Natural killer cell (primary cell): ENCODE data around the gene SYNGR2. TPM values are rescaled to one million over a fixed set of nuclear protein-coding genes. Genes with fewer than 3 reads are reported as not detected.
A peak's percentile ranks its signal among the peaks of the same experiment; 100 is the strongest.

Experiments used
- ATAC-seq, 3 donors: fragments of 150-1000 bp in 2 of 3; fragments of 200-7000 bp in 1 of 3; cut with Tn5 transposase; 1 replicate in 1 of 3; 2 replicates in 2 of 3; pipeline ENCODE4 v1.10.0; 2021; ENCODE audit warnings: mild to moderate bottlenecking in 2 of 3, moderate library complexity in 2 of 3
- DNase-seq, 2 donors: peaks; one replicate each; pipeline versions ENCODE4 v3.0.0 to v3.0.0-alpha.2; 2013 to 2021; ENCODE audit warnings: mixed read lengths in 1 of 2
- H3K27ac ChIP-seq: one replicate; pipeline ENCODE4 v1.5.1; 2013; ENCODE audit warnings: mild to moderate bottlenecking, low read length
- H3K27me3 ChIP-seq: one replicate; pipeline ENCODE4 v1.6.1; 2013; ENCODE audit warnings: low read length; ENCODE audit not compliant: control insufficient read depth, insufficient read depth
- H3K36me3 ChIP-seq: one replicate; pipeline ENCODE4 v1.6.1; 2013; ENCODE audit warnings: low read length; ENCODE audit not compliant: control insufficient read depth, insufficient read depth
- H3K4me1 ChIP-seq: one replicate; pipeline ENCODE4 v1.6.1; 2013; ENCODE audit warnings: low read length; ENCODE audit not compliant: control insufficient read depth, insufficient read depth
- H3K4me3 ChIP-seq: one replicate; pipeline ENCODE4 v1.5.1; 2013; ENCODE audit warnings: low read length
- H3K9me3 ChIP-seq: one replicate; pipeline ENCODE4 v1.6.1; 2013; ENCODE audit warnings: low read length; ENCODE audit not compliant: control insufficient read depth, insufficient read depth
- H3K27ac Mint-ChIP-seq, 2 donors: one replicate each; pipeline ENCODE4 v1.8.0; 2022; ENCODE audit warnings: mild to moderate bottlenecking in 2 of 2, mixed read lengths in 2 of 2, moderate library complexity in 1 of 2
- H3K27me3 Mint-ChIP-seq, 2 donors: one replicate each; pipeline ENCODE4 v1.8.0; 2022; ENCODE audit warnings: low read depth in 2 of 2, mixed read lengths in 2 of 2
- H3K36me3 Mint-ChIP-seq: one replicate; pipeline ENCODE4 v1.8.0; 2022; ENCODE audit warnings: mixed read lengths
- H3K4me1 Mint-ChIP-seq, 2 donors: one replicate each; pipeline ENCODE4 v1.8.0; 2022; ENCODE audit warnings: mixed read lengths in 2 of 2
- H3K4me3 Mint-ChIP-seq: one replicate; pipeline ENCODE4 v1.8.0; 2022; ENCODE audit warnings: mild to moderate bottlenecking, moderate library complexity, mixed read lengths
- H3K9me3 Mint-ChIP-seq, 2 donors: one replicate each; pipeline ENCODE4 v1.8.0; 2022; ENCODE audit warnings: mixed read lengths in 2 of 2
- CTCF ChIP-seq: fragments of 200-600 bp; IDR thresholded peaks from one replicate; pipeline ENCODE4 v1.8.0; 2022; ENCODE audit warnings: antibody characterized with exemption
- WGBS: methylation state at CpG from one replicate; pipeline ENCODE4 v1.1.7; 2013; ENCODE audit warnings: missing lambda C conversion rate; ENCODE audit not compliant: insufficient coverage; 5-methylcytosine and 5-hydroxymethylcytosine counted together
- intact Hi-C: fragments of 100-400 bp; cut with micrococcal nuclease; formaldehyde crosslinking; loops from one replicate; pipeline ENCODE4 v1.14.2; 2022
- total RNA-seq, 4 donors: library from RNA; stranded (reverse); fragments of 120-200 nt in 1 of 4; gene quantifications; one replicate each; pipeline versions ENCODE4 v1.2.3 to v1.2.4, GENCODE V29; 2013 to 2022

The SYNGR2 gene
- total RNA-seq, 3 donors from 2014 or later (not counting 1 experiment from before 2014, with no cell fraction given): 41.2 to 62.1 (median 43.5) TPM

GRCh38 chr17:78132767-78133178, 35.6 kb upstream of the SYNGR2 start:
- intact Hi-C loops: loop anchor here (5.0 kb wide), 1 partner anchor 1670 kb away; no protein-coding TSS in a partner anchor
- H3K4me1 ChIP-seq: peaks cover 77% of the 10 kb centered on the region
- peak overlapping the region; percentile 72 for H3K27ac ChIP-seq
- H3K27me3 ChIP-seq: no peaks in the 10 kb centered on the region
- no peaks in the 10 kb centered on the region for H3K9me3 ChIP-seq
- peaks cover 10% of the 10 kb centered on the region for H3K36me3 Mint-ChIP-seq
- no peaks in the 10 kb centered on the region for H3K9me3 Mint-ChIP-seq
- peak overlapping the region; percentile 59 for H3K4me3 Mint-ChIP-seq
- no peak for ATAC-seq
- DNase-seq: no peak
- peak overlapping the region; percentile 83 to 99 for H3K27ac Mint-ChIP-seq
- TF ChIP-seq CTCF: no peak
- WGBS: 49% methylated on average over 9 of the region's 9 CpGs
- peaks cover 50% of the 10 kb centered on the region for H3K36me3 ChIP-seq
- no peaks in the 10 kb centered on the region for H3K27me3 Mint-ChIP-seq
- peaks cover 64 to 76% of the 10 kb centered on the region in 2 donors for H3K4me1 Mint-ChIP-seq
- H3K4me3 ChIP-seq: peak overlapping the region; percentile 71

GRCh38 chr17:78133179-78133951, 35.0 kb upstream of the SYNGR2 start:
- Histone ChIP-seq H3K4me3 (peak overlapping the region; percentile 71), H3K36me3 (peaks cover 50% of the 10 kb centered on the region), H3K4me1 (peaks cover 82% of the 10 kb centered on the region), H3K9me3 (no peaks in the 10 kb centered on the region), H3K27ac (peak overlapping the region; percentile 72), H3K27me3 (no peaks in the 10 kb centered on the region)
- no peak for TF ChIP-seq CTCF
- peaks cover 70 to 81% of the 10 kb centered on the region in 2 donors for H3K4me1 Mint-ChIP-seq
- intact Hi-C loops: loop anchor here (5.0 kb wide), 1 partner anchor 1669 kb away; no protein-coding TSS in a partner anchor
- H3K4me3 Mint-ChIP-seq: peak overlapping the region; percentile 59
- DNase-seq (peak in 1 of 2 donors; percentile 52), ATAC-seq (no peak)
- no peaks in the 10 kb centered on the region for H3K27me3 Mint-ChIP-seq
- H3K9me3 Mint-ChIP-seq: no peaks in the 10 kb centered on the region
- peaks cover 10% of the 10 kb centered on the region for H3K36me3 Mint-ChIP-seq
- peak overlapping the region; percentile 83 to 99 for H3K27ac Mint-ChIP-seq
- 64% methylated on average over 30 of the region's 30 CpGs for WGBS

- DNase-seq (peak; percentile 70 to 92), ATAC-seq (peak; percentile 32 to 48 (median 43))
- H3K27ac ChIP-seq: peak overlapping the region; percentile 72
- no peaks in the 10 kb centered on the region for H3K27me3 ChIP-seq
- Mint-ChIP-seq H3K9me3 (no peaks in the 10 kb centered on the region), H3K4me3 (peak overlapping the region; percentile 59), H3K36me3 (peaks cover 10% of the 10 kb centered on the region), H3K27ac (peak overlapping the region; percentile 83 to 99), H3K4me1 (peaks cover 74 to 83% of the 10 kb centered on the region in 2 donors), H3K27me3 (no peaks in the 10 kb centered on the region)
- WGBS: 32% methylated on average over 39 of the region's 39 CpGs
- peak; percentile 65 for TF ChIP-seq CTCF
- intact Hi-C loops: loop anchor here (1.0 to 5.0 kb wide), 2 partner anchors 22 to 1668 kb away; no protein-coding TSS in a partner anchor
- H3K4me1 ChIP-seq: peaks cover 85% of the 10 kb centered on the region
- H3K4me3 ChIP-seq: peak overlapping the region; percentile 12
- no peaks in the 10 kb centered on the region for H3K9me3 ChIP-seq
- H3K36me3 ChIP-seq: peaks cover 52% of the 10 kb centered on the region
These were observed 34.1 kb upstream of the SYNGR2 start for GRCh38 chr17:78133971-78134898.
